Stimulated activated CD8-positive, alpha-beta memory T cell treated with anti-CD3 and anti-CD28 coated beads, Interleukin-7, amount 100 ng/mL, for 48 hours (primary cell): Measurements from ENCODE around the gene POFUT1.
"Not testable (repeated sequence)": the region's sequence is repeated elsewhere in the genome, so short reads cannot be mapped to it uniquely, and the experiment has no call there.

Source experiments
- DNase-seq, 2 donors: peaks; one replicate each; pipeline ENCODE4 v3.0.0-alpha.2; 2020; ENCODE audit warnings: low read depth in 1 of 2; ENCODE audit errors: extremely low read depth in 1 of 2

The POFUT1 gene

DNA sequence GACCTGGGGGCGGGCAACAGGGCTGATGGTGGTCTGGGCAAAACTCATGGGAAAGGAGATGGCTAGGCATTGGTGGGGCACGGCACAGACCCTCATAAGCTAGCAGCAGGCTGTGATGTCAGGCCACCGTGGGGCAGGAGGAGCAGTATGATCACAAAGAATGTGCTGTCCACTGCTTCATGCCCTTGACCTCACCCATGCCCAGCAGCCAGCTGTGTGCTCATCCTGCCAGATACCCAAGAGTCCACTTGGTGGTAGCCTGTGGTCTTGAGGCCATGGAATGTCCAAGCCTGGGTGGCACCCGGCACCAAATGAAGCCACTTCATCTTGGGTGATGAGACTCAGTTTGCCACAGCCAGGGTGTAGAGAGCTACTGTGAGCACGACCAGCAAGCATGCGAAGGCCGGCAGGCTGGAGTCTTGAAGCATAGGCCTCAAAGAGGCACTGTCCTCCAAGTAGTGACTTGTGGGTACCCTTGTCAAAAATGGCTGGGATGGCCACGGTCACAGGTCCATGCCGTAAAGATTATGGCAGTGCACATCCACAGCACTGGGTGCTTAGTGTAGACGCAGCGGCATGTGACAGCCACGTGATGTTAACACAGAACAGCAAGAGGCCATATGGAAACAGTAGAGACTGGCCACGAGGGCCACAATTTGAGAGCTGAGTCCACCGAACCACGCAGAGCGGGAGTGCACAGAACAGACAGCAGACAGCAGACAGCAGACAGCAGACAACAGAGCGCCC lies 19.1 kb upstream of the POFUT1 start:
- no peak for DNase-seq

DNA sequence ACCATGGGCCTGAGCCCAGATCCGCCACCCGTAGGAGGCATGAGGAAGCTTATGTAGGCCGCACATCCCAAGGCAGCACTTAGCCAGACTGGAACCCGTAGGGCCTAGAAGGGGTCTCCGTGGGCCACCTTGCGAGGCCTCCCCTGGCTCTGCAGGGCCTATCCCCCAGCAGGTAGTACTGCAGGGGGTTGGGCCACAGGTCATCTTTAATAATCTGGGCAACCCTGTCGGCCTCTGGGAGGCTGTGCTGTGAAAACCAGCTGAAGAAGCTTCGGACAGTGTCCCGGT lies 18.6 kb upstream of the POFUT1 start:
- DNase-seq: no peak

DNA sequence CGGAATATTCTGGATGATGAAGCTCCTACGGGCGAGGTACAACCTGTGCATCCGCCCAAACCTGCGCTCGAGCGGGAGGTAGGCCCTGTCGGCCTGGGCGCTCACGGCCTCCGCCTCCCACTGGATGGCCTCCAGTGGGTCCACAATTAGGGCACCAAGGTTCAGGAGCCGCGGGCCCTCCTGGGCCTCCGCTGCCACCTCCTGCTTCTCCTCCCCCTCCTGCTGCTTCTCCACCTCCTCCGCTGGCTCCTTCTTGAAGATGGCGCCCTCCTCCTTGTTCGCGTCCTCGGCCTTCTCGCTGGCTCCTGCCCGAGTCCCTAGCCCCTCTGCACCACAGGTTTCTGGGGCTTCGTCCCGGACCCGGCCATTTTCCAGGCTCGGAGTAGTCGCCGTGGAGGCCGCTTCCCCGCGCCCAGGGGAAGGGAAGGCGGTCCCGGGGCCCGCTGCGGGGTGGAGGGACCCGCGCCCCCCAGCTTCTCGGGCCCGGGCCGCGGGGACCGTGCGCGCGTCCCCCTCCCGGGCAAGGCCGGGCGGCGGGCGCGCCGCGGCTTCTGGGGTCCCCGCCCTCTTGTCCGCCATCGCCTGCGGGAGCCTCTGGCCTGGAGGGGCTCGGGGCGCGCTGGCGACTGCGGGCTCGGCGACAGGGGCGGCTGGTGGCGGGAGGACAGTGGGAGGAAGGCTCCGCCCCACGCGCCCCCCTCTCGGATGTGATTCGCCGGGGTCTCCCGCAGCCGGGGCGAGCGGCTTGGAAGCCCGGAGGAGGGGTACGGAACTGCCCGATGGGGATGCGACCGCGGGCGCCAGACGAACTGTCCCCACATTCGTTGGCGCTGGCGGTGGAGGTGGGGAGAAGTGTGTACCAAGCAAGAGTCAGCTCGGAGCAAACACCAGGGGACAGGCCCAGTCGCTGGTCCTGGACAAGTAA lies 17.7 kb upstream of the POFUT1 start:
- DNase-seq: no peak

DNA sequence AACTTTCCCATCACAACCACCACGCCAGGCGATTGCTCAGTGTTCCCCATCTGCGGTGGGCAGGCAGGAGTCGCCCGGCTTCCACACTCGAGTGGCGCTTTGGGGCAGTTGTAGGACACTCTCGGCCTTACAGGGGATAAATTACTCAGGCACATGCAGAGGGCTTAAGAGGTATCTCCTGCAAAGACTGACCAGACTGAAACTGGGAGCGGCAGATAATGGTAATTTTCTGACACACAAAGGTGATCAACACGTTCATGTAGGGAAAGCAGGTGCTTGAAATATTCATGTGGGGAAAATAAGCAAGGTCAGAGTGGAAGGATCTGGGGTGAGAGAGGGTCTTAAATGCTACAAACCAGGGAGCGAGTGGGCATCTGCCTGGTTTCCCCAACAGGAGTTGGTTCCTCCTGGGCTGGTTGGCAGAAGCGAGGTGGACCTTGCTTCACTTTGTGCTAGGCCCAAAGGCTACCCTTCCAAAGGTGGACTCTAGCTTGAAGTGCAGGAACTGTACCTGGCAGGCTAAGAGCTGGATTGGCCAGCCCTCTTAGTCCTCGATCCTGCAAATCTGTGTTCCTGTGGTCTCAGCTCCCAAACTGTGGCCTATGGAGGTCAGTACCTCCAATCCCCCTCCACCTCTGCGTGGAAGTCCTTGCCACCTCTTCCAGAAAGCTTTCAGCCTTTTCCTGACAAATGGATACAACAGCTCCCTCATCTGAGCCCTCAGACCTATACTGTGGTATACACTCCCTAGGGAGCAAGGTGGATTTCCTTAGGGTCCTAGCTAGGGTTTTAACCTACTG lies 16.9 kb upstream of the POFUT1 start:
- DNase-seq: no peak

DNA sequence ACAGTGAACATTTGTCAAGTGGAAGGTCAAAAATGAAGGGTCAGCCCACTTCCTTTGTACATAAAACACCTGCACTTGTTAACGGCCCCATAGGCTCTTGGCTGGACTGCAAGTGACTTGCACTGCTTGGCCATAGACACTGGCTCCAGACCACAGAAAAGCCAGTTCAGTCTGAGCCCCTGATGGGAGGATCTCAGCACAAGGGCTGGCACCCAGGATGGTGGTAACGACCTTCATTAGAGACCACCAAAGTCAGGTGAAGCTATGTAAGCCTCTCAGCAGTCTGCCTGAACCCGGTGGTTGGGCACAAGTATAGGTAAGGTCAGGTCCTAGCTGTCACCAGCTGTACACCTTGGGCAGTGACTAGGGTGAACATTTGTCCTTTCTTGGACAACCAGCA lies 16.3 kb upstream of the POFUT1 start:
- DNase-seq: no peak

DNA sequence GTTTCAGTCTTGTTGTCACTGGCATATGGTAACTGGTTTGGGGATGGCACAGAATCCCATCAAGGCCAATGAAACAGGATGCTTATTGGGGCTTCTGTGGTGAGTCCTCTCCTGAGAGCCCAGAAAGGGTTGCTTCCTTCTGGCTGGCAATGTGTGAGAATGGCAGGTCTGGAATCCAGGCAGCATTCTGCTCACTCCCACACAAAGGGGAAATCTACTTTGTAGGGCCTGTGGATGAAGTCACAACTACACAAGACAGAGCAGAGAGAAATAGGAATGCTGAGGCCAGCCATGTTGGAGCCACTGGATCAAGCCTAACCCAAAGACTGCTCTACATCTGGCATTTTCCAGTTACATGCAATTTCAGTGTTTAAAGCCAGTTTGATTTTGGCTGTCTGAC lies 15.8 kb upstream of the POFUT1 start:
- DNase-seq: no peak

DNA sequence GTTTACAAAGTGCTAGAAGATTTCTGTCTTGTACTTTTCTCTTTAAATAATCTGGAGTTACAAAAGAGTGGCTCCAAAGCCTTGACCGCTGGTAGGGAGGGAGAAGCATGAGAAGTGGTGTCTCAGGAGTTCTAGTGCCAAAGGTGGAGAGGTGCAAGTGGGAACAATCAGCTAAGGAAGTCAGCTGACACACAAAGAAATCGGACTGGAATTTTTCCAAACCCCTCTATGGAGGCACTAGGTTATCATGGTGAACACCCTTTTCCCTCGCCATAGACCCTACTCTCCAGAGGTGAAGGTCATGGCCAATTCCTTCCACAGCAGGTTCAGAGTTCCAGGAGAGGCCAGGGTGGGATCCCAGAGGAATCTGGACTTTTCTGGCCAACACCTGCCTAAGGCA lies 15.0 kb upstream of the POFUT1 start:
- DNase-seq: no peak

DNA sequence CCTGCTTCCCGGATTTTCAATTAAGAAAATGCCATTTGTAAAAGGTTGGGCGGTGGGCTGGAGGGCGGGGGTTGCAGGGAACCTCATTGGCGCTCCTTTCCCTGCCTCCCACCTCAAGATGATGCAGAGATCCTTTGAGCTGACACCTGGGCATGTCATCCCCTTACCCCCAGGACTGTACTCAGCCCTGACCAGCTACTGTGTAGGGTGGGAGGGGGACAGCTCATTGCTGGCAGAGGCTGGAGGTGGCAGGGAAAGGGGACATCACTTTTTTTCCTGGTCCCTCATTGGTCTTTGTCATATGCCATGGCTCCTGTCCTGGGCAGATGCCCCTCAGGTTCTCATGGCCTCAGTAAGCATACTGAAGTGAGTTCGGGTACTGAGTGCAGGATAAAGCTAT lies 14.3 kb upstream of the POFUT1 start:
- DNase-seq: not testable (repeated sequence)

DNA sequence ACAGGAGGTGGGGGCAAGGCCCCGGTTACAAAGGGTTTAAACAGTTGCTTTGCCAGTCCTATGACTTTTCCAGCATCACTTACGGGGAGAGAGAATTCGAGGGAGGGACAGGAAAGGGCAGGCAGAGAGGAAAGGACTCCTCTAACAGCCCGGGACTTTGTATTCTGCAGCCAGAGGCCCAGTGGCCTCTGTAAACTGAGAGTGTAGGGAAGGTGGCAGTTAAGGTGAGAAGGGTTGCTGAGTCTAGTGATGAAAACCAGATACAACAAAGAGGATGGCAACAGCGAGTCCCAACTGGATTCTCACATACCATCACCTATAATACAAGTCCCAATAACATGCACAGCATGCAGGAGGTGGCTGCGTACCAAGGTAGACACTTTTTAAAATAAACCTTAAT lies 13.7 kb upstream of the POFUT1 start:
- no peak for DNase-seq

DNA sequence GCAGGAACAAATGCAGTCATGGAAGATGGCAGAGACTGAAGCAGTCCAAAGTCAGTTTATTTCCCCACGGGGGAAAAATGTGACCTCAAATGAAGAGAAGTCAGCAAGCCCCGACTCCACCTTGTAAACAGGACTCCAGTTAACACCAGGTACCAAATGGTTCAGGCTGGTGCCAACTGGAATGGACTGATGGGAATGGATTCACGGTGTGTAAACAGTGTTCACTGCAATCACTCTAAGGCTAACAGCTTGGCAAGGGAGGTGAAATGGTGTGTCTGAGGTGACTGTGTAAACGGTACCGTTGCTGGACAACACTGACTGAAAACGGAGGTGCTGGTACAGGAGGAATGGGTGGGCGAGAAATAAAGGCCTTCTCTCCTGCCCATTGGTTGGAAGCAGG lies 12.1 kb upstream of the POFUT1 start:
- no peak for DNase-seq

DNA sequence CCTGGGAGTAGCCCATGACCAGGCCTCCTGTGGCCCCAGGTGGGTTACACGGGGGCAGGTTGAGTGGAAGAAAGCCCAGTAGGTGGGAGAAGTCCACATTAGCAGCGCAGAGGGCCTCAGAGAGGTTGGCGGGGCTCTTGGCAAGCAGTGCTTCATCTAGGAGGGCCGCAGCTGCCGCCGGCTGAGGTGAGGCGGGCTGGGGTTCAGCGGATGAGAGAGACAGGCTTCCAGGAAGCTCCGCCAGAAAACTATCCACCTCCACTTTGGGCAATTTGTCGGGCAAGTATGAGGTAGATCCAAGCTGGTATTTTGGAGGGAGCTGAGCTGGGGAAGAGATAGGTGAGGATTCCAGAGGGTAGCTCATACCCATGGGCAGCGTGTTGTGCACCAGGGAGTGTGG lies 11.1 kb upstream of the POFUT1 start:
- not testable (repeated sequence) for DNase-seq

DNA sequence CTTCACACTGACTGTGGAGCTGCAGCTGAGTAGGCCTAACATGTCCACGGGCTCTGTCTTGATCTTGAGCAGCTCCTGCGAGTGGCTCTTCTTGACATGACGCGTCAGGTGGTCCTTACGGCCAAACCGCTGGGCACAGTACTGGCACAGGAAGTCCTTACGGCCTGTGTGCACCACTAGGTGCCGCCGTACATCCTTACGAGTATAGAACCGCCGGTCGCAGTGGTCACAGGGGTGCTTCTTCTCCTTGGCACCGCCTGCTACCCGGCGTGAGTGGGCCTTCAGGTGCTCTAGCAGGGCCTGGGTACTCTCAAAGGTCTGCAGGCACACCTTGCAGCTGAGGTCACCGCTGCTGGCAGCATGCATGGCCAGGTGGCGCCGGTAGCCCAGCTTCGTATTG lies 10.5 kb upstream of the POFUT1 start:
- DNase-seq: not testable (repeated sequence)

DNA sequence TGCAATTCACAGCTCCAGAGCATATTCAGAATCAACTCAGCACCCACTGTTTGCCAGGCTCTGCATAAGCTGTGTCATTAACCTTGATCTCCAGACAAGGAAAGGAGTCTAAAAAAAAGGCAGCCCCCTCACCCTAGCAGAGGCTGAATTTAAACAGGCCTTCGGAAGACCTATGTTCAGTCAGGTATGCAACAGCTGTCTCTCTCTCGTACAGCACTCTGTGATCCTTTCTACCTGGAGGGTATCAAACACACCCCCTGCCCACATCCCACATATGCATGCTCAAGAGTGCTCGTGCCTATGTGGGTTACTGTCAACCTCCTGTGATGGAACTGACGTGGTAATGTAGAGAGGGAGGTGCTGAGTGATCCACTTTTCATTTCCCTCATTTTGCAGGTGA lies 8.7 kb upstream of the POFUT1 start:
- no peak for DNase-seq

DNA sequence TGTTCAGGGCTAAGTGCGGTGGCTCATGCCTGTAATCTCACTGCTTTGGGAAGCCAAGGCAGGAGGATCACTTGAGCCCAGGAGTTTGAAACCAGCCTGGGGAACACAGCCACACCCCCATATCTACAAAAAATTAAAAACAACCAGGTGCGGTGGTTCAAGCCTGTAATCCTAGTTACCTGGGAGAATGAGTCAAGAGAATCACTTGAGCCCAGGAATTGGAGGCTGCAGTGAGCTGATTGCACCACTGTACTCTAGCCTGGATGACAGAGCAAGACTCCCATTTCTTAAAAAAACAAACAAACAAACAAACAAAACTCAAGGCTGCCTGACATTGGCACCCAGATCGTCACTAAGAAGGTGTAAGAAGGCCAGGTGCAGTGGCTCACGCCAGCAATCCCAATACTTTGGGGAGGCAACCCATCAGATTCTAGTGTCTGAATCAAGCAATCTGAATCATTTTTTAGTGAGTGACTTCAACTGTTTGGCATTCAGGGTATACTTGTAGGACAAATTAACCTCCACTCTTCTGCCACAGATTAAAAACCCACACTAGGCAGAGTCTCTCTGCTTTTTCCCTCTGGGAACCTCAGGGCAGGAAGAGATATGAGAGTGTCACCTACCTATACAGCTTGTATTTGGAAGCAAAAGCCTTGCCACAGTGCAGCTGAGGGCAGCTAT lies 6.2 kb upstream of the POFUT1 start:
- DNase-seq: no peak

DNA sequence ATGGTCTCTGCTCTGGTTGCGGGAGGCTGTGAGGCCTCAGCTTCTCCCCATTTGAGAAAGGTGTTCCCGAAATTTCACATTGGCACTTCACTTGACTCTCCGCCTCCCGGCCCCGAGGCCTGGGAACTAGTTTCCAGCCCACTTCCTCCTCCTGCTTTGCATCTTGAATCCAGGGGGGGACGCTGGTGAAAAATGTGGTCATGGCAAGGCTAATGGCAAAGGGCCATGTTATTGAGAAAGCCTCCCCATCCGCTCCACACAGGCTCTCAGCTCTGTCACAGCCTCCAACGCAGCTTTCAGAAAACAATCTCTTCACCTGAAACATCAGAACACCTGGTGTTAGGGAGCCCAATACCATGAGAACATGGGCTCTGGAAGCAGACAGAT lies 5.7 kb upstream of the POFUT1 start:
- DNase-seq: no peak

DNA sequence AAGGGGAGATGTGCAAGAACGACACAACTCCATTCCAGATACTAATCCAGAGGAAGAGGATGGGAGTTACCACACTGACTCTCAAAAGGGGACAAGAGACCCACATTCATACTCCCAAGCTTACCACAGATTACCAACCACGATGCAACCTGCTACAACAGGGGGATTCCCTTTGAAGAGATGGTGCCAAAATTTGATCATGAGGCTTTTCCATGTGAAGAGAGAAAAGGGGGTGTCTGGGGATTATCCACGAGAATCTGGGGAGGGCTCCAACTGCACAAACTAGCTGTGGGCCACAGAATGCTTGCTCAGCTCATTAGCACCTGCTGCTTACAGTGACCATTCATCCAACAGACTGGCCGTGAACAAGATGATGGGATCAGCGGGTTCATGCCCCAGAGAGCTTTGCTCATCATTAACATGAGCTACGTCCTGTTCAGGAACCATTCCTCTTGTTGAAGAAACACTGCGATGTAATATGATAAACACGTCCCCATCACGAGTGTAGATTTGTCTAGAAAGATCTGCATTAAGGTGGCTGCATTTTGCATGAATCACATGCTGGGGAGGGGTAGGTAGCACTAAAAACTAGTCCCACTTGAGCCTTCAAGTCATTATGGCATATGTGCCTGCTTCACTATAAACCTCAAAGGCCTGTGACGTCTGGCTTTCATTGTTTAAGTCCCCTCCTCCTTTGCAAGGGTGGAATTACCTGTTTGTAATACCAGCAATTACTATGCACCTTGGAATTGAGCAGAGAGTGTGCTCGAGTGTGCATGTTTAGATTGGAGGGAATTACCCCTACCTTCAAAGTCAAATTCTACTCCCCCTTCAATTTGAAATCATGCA lies 4.1 kb upstream of the POFUT1 start:
- no peak for DNase-seq

DNA sequence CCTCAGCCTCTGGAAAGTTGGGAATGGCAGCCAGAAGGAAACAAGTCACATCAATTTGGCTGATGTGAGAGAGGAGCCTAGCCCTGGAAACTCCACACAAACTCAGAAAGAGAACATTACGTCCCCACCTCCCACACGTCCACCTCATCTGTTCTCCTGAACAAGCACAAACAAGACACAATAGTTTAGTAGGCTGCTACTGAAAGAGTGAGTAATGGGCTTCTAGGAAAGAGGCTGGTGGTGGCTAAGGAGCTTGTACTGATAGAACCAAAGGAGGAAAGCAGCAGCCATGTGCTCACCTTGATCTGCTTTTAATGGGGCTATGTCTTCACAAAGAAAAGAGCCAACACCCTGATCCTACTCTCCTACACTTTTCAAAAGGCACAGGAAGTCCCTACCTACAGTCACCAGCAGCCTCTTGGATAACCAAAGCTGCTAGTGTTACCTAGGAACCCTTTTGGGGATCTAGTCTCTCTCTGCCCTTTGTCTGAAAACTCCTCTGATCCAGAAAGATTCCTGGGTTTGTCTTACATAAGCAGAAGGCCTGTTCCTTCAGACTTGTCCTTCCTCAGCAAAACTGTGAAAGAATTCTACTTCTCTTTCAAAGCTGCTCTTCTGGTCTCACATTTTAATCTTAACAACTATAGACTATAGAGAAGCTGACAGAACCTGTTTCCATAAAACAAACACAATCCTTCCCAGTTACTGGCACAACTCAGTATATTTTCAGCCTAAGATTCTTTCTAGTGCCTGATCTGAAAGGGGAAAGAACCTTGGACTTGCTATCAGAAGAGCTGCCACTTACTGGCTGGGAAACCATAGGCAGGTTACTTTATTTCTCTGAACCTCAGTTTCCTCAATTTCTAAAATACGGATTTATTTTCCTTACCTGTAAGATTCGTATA lies 3.2 kb upstream of the POFUT1 start:
- peak in 1 of 2 donors; percentile 85 for DNase-seq

DNA sequence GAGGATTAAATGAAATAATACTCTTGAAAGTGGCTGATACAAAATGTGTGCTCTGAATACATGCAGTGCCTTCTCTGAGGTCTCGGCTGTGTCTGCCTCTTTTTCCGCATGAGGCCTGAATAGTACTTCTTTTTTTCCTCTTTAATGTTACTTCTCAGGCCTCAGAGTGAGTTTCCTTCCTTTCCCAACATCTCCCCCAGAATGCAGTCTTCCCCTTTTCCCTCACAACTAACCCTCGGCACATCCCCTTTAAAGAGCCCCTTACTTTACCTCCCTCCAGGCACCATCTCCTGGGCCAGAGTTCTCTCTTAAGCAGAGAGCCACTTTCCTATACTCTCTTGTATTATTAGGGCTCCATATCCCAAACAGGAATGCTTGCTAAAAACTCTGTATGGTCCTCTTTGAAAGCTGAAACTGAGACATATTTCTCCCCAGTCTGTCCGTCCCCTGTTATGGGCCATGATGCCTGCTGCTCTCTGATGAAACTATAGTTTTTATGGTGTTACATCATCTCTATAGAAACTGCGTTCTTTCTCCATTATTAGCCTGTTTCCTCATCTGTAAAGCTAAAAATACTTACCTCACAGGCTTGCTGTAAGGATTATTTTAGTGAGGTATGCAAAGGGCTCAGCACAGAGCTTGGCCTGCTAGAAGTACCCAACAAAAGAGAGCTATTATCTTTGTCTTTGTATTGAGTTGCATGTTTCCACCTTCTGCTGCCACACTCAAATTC lies 2.4 kb upstream of the POFUT1 start:
- DNase-seq: no peak
